ENCODE results near the gene ZNF804B. TPM values are rescaled to one million over a fixed set of nuclear protein-coding genes. Genes with fewer than 3 reads are reported as not detected.

Gene ZNF804B
- total and polyA plus RNA-seq, 2 of the 4 experiments (the other 2 are of a cell fraction) = not detected

DNA sequence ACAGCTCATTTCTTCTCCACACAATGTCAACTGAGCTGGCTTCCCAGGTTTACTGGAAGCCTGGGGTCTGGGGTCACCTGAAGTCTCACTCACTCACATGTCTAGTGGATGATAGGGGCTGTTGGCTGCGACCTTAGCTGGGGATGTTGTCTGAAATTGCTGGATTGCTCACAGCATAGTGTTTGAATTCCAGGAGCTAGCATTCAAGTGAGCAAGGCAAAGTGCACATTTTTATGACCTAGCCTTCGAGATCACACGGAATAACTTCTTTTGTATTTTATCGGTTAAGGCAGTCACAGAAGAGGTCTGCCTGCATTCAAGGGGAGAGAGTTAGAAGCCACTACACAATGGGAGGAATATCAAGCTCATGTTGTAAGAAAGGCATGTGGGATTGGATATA is 32.4 kb downstream of the ZNF804B start:
- no CpG with 5 or more reads among the region's 4 CpGs for WGBS, 2 experiments (ENCODE audit: extremely low coverage in 2 of 2, insufficient read length in 1 of 2)
- intact Hi-C loops (cut with micrococcal nuclease) = no loop called here
- BruUV-seq (replicated peaks) = no TSS peak

More for the DNA sequence above, 32.4 kb downstream of the ZNF804B start:
- Histone ChIP-seq H2AK5ac (ENCODE audit: low read depth, low read length) (no peak overlapping the region), H3K18ac (ENCODE audit: low read depth, low read length) (no peak overlapping the region), H2BK15ac (ENCODE audit: low read depth, low read length) (no peak overlapping the region), H3K9me1 (ENCODE audit: insufficient read depth, low read length) (no peaks in the 10 kb centered on the region), H3K27me3 (ENCODE audit: control insufficient read depth, insufficient read depth, low read length) (no peaks in the 10 kb centered on the region), H2BK20ac (ENCODE audit: low read depth, low read length) (no peak overlapping the region), H4K20me1 (ENCODE audit: insufficient read depth, low read length) (no peaks in the 10 kb centered on the region), H3K9me3 (ENCODE audit: control insufficient read depth, insufficient read depth, low read length) (peaks cover 2% of the 10 kb centered on the region), H3K9ac (ENCODE audit: low read depth, low read length) (no peak overlapping the region), H3K14ac (replicated peaks; ENCODE audit: low read depth, low read length) (no peak overlapping the region), H2BK120ac (ENCODE audit: low read depth, low read length) (no peak overlapping the region), H3K4me2 (ENCODE audit: low read depth, low read length) (no peak overlapping the region), H3K36me3 (ENCODE audit: control insufficient read depth, insufficient read depth, low read length) (no peaks in the 10 kb centered on the region), H3K4me1 (ENCODE audit: control insufficient read depth, insufficient read depth, low read length) (no peaks in the 10 kb centered on the region), H3K56ac (ENCODE audit: extremely low read depth, insufficient read depth, low read length) (no peak overlapping the region), H4K5ac (ENCODE audit: low read depth, low read length) (no peak overlapping the region), H2AK9ac (replicated peaks; ENCODE audit: low read depth, low read length, poor library complexity) (no peak overlapping the region), H3K27ac (ENCODE audit: insufficient read depth, low read length) (no peak overlapping the region), H2AFZ (replicated peaks; ENCODE audit: low read length, poor library complexity) (no peak overlapping the region), H4K91ac (ENCODE audit: insufficient read depth, low read depth, low read length) (no peak overlapping the region), H3K4me3 (ENCODE audit: insufficient read depth, low read depth, low read length) (no peak overlapping the region), H2BK5ac (ENCODE audit: low read depth, low read length, poor library complexity, severe bottlenecking) (no peak overlapping the region), H3K23ac (ENCODE audit: low read depth, low read length) (no peak overlapping the region), H3K79me1 (ENCODE audit: low read depth in 1 of 2, low read length in 2 of 2) (no peaks in the 10 kb centered on the region), H4K8ac (ENCODE audit: low read depth in 2 of 2, low read length in 2 of 2) (no peak overlapping the region), H3K4ac (ENCODE audit: low read depth, low read length) (no peak overlapping the region)
- ChIA-PET POLR2A (ENCODE audit: unreplicated experiment) (no interaction called here), CTCF (no interaction called here)
- no peak for ATAC-seq (ENCODE audit: low read depth)
- dilution Hi-C loops (cut with HindIII; ENCODE audit: low sequenced_read_pairs, unreplicated experiment) = no loop called here
- DNase-seq = no peak
- TF ChIP-seq MXI1 (IDR thresholded peaks at IDR 0.05; ENCODE audit: borderline replicate concordance, low read depth, low read length) = no peak
- no peak for TF ChIP-seq BHLHE40 (IDR thresholded peaks at IDR 0.05; ENCODE audit: low read depth, low read length)
- TF ChIP-seq RAD21 (IDR thresholded peaks at IDR 0.05; ENCODE audit: low read length) = no peak
- no peak for TF ChIP-seq RCOR1 (IDR thresholded peaks at IDR 0.05; ENCODE audit: insufficient replicate concordance, low read length)
- no peak for TF ChIP-seq CHD1 (IDR thresholded peaks at IDR 0.05; ENCODE audit: low read depth, low read length)
- TF ChIP-seq MAZ (IDR thresholded peaks at IDR 0.05; ENCODE audit: borderline replicate concordance, low read depth, low read length) = no peak
- TF ChIP-seq USF2 (IDR thresholded peaks at IDR 0.05; ENCODE audit: low read depth, low read length) = no peak
- TF ChIP-seq MAFK (IDR thresholded peaks at IDR 0.05; ENCODE audit: low read depth, low read length) = no peak
- in situ Hi-C loops (cut with MboI; ENCODE audit: low sequenced_read_pairs) = loop anchor here (25.0 kb wide), 2 partner anchors 1295 to 1520 kb away; partner anchors contain the start of gene FAM237B
